ENCODE results near the gene PPA1. TPM values are rescaled to one million over a fixed set of nuclear protein-coding genes. Genes with fewer than 3 reads are reported as not detected.

The PPA1 gene
- total and polyA plus RNA-seq, 2 of the 4 experiments (the other 2 are of a cell fraction): 78.6 to 102 TPM

DNA sequence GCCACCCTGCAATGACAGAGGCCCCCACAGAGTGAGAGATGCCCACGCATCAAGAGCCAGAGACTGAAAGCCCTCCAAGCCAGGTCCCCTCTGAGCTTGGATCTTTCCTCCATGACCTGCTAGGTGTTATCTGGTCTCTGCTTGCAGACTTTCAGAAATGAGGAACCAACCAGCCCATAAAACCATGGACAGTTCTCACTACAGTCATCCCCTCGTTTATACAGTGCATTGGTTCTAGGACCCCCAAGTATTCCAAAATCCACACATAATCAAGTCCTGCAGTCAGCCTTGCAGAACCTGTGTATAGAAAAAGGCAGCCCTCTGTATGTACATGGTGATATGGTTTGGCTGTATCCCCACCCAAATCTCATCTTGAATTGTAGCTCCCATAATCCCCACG is 27.5 kb upstream of the PPA1 start:
- Histone ChIP-seq H2AK9ac (replicated peaks; ENCODE audit: low read depth, low read length, poor library complexity) (no peak overlapping the region), H3K27me3 (ENCODE audit: control insufficient read depth, insufficient read depth, low read length) (peaks cover 6% of the 10 kb centered on the region), H3K23ac (ENCODE audit: low read depth, low read length) (no peak overlapping the region), H3K4me1 (ENCODE audit: control insufficient read depth, insufficient read depth, low read length) (no peaks in the 10 kb centered on the region), H2BK20ac (ENCODE audit: low read depth, low read length) (no peak overlapping the region), H4K20me1 (ENCODE audit: insufficient read depth, low read length) (no peaks in the 10 kb centered on the region), H2BK120ac (ENCODE audit: low read depth, low read length) (no peak overlapping the region), H3K4me3 (ENCODE audit: insufficient read depth, low read depth, low read length) (no peak overlapping the region), H2BK5ac (ENCODE audit: low read depth, low read length, poor library complexity, severe bottlenecking) (no peak overlapping the region), H2AFZ (replicated peaks; ENCODE audit: low read length, poor library complexity) (no peak overlapping the region), H3K4ac (ENCODE audit: low read depth, low read length) (no peak overlapping the region), H3K36me3 (ENCODE audit: control insufficient read depth, insufficient read depth, low read length) (no peaks in the 10 kb centered on the region), H3K4me2 (ENCODE audit: low read depth, low read length) (no peak overlapping the region), H3K79me1 (ENCODE audit: low read depth in 1 of 2, low read length in 2 of 2) (no peaks in the 10 kb centered on the region), H4K8ac (ENCODE audit: low read depth in 2 of 2, low read length in 2 of 2) (no peak overlapping the region), H4K91ac (ENCODE audit: insufficient read depth, low read depth, low read length) (no peak overlapping the region), H3K9me1 (ENCODE audit: insufficient read depth, low read length) (no peaks in the 10 kb centered on the region), H3K14ac (replicated peaks; ENCODE audit: low read depth, low read length) (no peak overlapping the region), H3K27ac (ENCODE audit: insufficient read depth, low read length) (no peak overlapping the region), H2AK5ac (ENCODE audit: low read depth, low read length) (no peak overlapping the region), H3K18ac (ENCODE audit: low read depth, low read length) (no peak overlapping the region), H3K56ac (ENCODE audit: extremely low read depth, insufficient read depth, low read length) (no peak overlapping the region), H3K9me3 (ENCODE audit: control insufficient read depth, insufficient read depth, low read length) (peaks cover 5% of the 10 kb centered on the region; the same call in 1 of the 2 replicates), H2BK15ac (ENCODE audit: low read depth, low read length) (no peak overlapping the region), H3K9ac (ENCODE audit: low read depth, low read length) (no peak overlapping the region), H4K5ac (ENCODE audit: low read depth, low read length) (no peak overlapping the region)
- intact Hi-C loops (cut with micrococcal nuclease): no loop called here
- no CpG with 5 or more reads among the region's 3 CpGs for WGBS, 2 experiments (ENCODE audit: extremely low coverage in 2 of 2, insufficient read length in 1 of 2)
- DNase-seq: no peak
- in situ Hi-C loops (cut with MboI; ENCODE audit: low sequenced_read_pairs): no loop called here
- dilution Hi-C loops (cut with HindIII; ENCODE audit: low sequenced_read_pairs, unreplicated experiment): no loop called here
- no peak for ATAC-seq (ENCODE audit: low read depth)
- ChIA-PET CTCF (no interaction called here), POLR2A (ENCODE audit: unreplicated experiment) (no interaction called here)
- no TSS peak for BruUV-seq (replicated peaks)
- TF ChIP-seq MXI1 (IDR thresholded peaks at IDR 0.05; ENCODE audit: borderline replicate concordance, low read depth, low read length): no peak
- no peak for TF ChIP-seq ELK1 (IDR thresholded peaks at IDR 0.05; ENCODE audit: borderline replicate concordance, low read depth, low read length)
- no peak for TF ChIP-seq CHD1 (IDR thresholded peaks at IDR 0.05; ENCODE audit: low read depth, low read length)
- TF ChIP-seq RFX5 (IDR thresholded peaks at IDR 0.05; ENCODE audit: low read depth, low read length): no peak
- TF ChIP-seq, protein P1, sequence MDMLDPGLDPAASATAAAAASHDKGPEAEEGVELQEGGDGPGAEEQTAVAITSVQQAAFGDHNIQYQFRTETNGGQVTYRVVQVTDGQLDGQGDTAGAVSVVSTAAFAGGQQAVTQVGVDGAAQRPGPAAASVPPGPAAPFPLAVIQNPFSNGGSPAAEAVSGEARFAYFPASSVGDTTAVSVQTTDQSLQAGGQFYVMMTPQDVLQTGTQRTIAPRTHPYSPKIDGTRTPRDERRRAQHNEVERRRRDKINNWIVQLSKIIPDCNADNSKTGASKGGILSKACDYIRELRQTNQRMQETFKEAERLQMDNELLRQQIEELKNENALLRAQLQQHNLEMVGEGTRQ (IDR thresholded peaks at IDR 0.05; ENCODE audit: low read depth, low read length): no peak
- TF ChIP-seq NFE2L2 (IDR thresholded peaks at IDR 0.05; ENCODE audit: low read depth, low read length): no peak
- no peak for TF ChIP-seq SMC3 (IDR thresholded peaks at IDR 0.05; ENCODE audit: low read depth, low read length)
- TF ChIP-seq RCOR1 (IDR thresholded peaks at IDR 0.05; ENCODE audit: insufficient replicate concordance, low read length): no peak
- no peak for TF ChIP-seq POLR2A (IDR thresholded peaks at IDR 0.05; ENCODE audit: low read depth, low read length)
- no peak for TF ChIP-seq FOS (IDR thresholded peaks at IDR 0.05; ENCODE audit: low read depth, low read length)
- no peak for TF ChIP-seq MAZ (IDR thresholded peaks at IDR 0.05; ENCODE audit: borderline replicate concordance, low read depth, low read length)
- no peak for TF ChIP-seq BHLHE40 (IDR thresholded peaks at IDR 0.05; ENCODE audit: low read depth, low read length)
- TF ChIP-seq, protein P2, sequence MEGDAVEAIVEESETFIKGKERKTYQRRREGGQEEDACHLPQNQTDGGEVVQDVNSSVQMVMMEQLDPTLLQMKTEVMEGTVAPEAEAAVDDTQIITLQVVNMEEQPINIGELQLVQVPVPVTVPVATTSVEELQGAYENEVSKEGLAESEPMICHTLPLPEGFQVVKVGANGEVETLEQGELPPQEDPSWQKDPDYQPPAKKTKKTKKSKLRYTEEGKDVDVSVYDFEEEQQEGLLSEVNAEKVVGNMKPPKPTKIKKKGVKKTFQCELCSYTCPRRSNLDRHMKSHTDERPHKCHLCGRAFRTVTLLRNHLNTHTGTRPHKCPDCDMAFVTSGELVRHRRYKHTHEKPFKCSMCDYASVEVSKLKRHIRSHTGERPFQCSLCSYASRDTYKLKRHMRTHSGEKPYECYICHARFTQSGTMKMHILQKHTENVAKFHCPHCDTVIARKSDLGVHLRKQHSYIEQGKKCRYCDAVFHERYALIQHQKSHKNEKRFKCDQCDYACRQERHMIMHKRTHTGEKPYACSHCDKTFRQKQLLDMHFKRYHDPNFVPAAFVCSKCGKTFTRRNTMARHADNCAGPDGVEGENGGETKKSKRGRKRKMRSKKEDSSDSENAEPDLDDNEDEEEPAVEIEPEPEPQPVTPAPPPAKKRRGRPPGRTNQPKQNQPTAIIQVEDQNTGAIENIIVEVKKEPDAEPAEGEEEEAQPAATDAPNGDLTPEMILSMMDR (conservative IDR thresholded peaks at IDR 0.05; ENCODE audit: low read depth, low read length): no peak
- TF ChIP-seq CEBPB (IDR thresholded peaks at IDR 0.05; ENCODE audit: low read depth, low read length): no peak
- TF ChIP-seq MAFK (IDR thresholded peaks at IDR 0.05; ENCODE audit: low read depth, low read length): no peak
- no peak for TF ChIP-seq RAD21 (IDR thresholded peaks at IDR 0.05; ENCODE audit: low read length)

All from IMR-90 (cell line).